ENCODE data around the gene WWP2. TPM values are rescaled to one million over a fixed set of nuclear protein-coding genes. Genes with fewer than 3 reads are reported as not detected.
A peak's percentile ranks its signal among the peaks of the same experiment; 100 is the strongest.

The WWP2 gene
- total RNA-seq, 1 donor from 2014 or later = 16.9 TPM

- no peak for DNase-seq (ENCODE audit: low read depth)
- no peak overlapping the region for H3K4me3 ChIP-seq (ENCODE audit: low read depth, low read length)
- TF ChIP-seq CTCF (conservative IDR thresholded peaks at IDR 0.05; ENCODE audit: low read depth, low read length) = no peak
These were observed 30.0 kb upstream of the WWP2 start for GRCh38 chr16:69732101-69732500.

GRCh38 chr16:69741519-69741918 is 20.6 kb upstream of the WWP2 start:
- no peak overlapping the region for H3K4me3 ChIP-seq (ENCODE audit: low read depth, low read length)
- TF ChIP-seq CTCF (conservative IDR thresholded peaks at IDR 0.05; ENCODE audit: low read depth, low read length) = no peak
- peak; percentile 18 for DNase-seq (ENCODE audit: low read depth)

- no peak overlapping the region for H3K4me3 ChIP-seq (ENCODE audit: low read depth, low read length)
- DNase-seq (ENCODE audit: low read depth) = peak; percentile 31
- no peak for TF ChIP-seq CTCF (conservative IDR thresholded peaks at IDR 0.05; ENCODE audit: low read depth, low read length)
These were observed 19.9 kb upstream of the WWP2 start for GRCh38 chr16:69741951-69742904.

- H3K4me3 ChIP-seq (ENCODE audit: low read depth, low read length) = no peak overlapping the region
- no peak for DNase-seq (ENCODE audit: low read depth)
- no peak for TF ChIP-seq CTCF (conservative IDR thresholded peaks at IDR 0.05; ENCODE audit: low read depth, low read length)
These were observed 17.5 kb upstream of the WWP2 start for GRCh38 chr16:69744363-69745231.

- no peak for TF ChIP-seq CTCF (conservative IDR thresholded peaks at IDR 0.05; ENCODE audit: low read depth, low read length)
- no peak for DNase-seq (ENCODE audit: low read depth)
These were observed 16.9 kb upstream of the WWP2 start for GRCh38 chr16:69745232-69745612.

GRCh38 chr16:69745959-69746358 is 16.2 kb upstream of the WWP2 start:
- no peak for DNase-seq (ENCODE audit: low read depth)
- TF ChIP-seq CTCF (conservative IDR thresholded peaks at IDR 0.05; ENCODE audit: low read depth, low read length) = no peak
- H3K4me3 ChIP-seq (ENCODE audit: low read depth, low read length) = no peak overlapping the region

More at GRCh38 chr16:69745232-69745612, 16.9 kb upstream of the WWP2 start:
- no peak overlapping the region for H3K4me3 ChIP-seq (ENCODE audit: low read depth, low read length)

Measured in epithelial cell of proximal tubule (primary cell).